ENCODE measurements around the gene LIMS2. TPM values are rescaled to one million over a fixed set of nuclear protein-coding genes. Genes with fewer than 3 reads are reported as not detected.

The LIMS2 gene
- total RNA-seq, 2 donors from 2014 or later, result 9.6 to 21.4 TPM

GRCh38 chr2:127615511-127616166 lies 59.7 kb downstream of the LIMS2 start:
- TF ChIP-seq POLR2A (IDR thresholded peaks at IDR 0.05) (no peak), CTCF (IDR thresholded peaks at IDR 0.05) (no peak)
- no peaks in the 10 kb centered on the region for H3K27me3 ChIP-seq
- no peak overlapping the region for H3K4me3 ChIP-seq
- DNase-seq, result no peak
- 66 to 69% methylated on average over 17 to 18 of the region's 18 CpGs for WGBS, 2 donors
- H3K4me1 ChIP-seq, result no peaks in the 10 kb centered on the region
- H3K9me3 ChIP-seq, result peaks cover 0 to 15% (median 0%) of the 10 kb centered on the region in 3 donors
- no peak for ATAC-seq
- no peaks in the 10 kb centered on the region for H3K36me3 ChIP-seq (replicated peaks in 1 of 2; ENCODE audit: insufficient read depth in 1 of 2, low read depth in 2 of 2)
- intact Hi-C loops (cut with DNase I), result no loop called here
- no peak overlapping the region for H3K27ac ChIP-seq

GRCh38 chr2:127614731-127615130 lies 60.6 kb downstream of the LIMS2 start:
- Histone ChIP-seq H3K4me3 (no peak overlapping the region), H3K27me3 (no peaks in the 10 kb centered on the region), H3K4me1 (no peaks in the 10 kb centered on the region), H3K36me3 (replicated peaks in 1 of 2; ENCODE audit: insufficient read depth in 1 of 2, low read depth in 2 of 2) (no peaks in the 10 kb centered on the region), H3K9me3 (peaks cover 0 to 15% (median 0%) of the 10 kb centered on the region in 3 donors), H3K27ac (no peak overlapping the region)
- TF ChIP-seq CTCF (IDR thresholded peaks at IDR 0.05) (no peak), POLR2A (IDR thresholded peaks at IDR 0.05) (no peak)
- 46 to 64% methylated on average over 3 of the region's 3 CpGs for WGBS, 2 donors
- intact Hi-C loops (cut with DNase I), result no loop called here
- no peak for ATAC-seq
- DNase-seq, result no peak

GRCh38 chr2:127614246-127614645 lies 61.1 kb downstream of the LIMS2 start:
- Histone ChIP-seq H3K36me3 (replicated peaks in 1 of 2; ENCODE audit: insufficient read depth in 1 of 2, low read depth in 2 of 2) (no peaks in the 10 kb centered on the region), H3K9me3 (peaks cover 0 to 15% (median 0%) of the 10 kb centered on the region in 3 donors), H3K4me3 (no peak overlapping the region), H3K4me1 (no peaks in the 10 kb centered on the region), H3K27ac (no peak overlapping the region), H3K27me3 (no peaks in the 10 kb centered on the region)
- ATAC-seq (no peak), DNase-seq (no peak)
- no peak for TF ChIP-seq POLR2A (IDR thresholded peaks at IDR 0.05)
- no peak for TF ChIP-seq CTCF (IDR thresholded peaks at IDR 0.05)
- intact Hi-C loops (cut with DNase I), result no loop called here
- WGBS, 2 donors, result 81 to 100% methylated on average over 2 of the region's 2 CpGs

GRCh38 chr2:127612111-127612822 lies 63.1 kb downstream of the LIMS2 start:
- WGBS, 2 donors, result 77 to 92% methylated on average over 8 to 13 of the region's 13 CpGs
- Histone ChIP-seq H3K9me3 (peaks cover 0 to 15% (median 0%) of the 10 kb centered on the region in 3 donors), H3K27ac (no peak overlapping the region), H3K4me3 (no peak overlapping the region), H3K27me3 (no peaks in the 10 kb centered on the region), H3K4me1 (no peaks in the 10 kb centered on the region), H3K36me3 (replicated peaks in 1 of 2; ENCODE audit: insufficient read depth in 1 of 2, low read depth in 2 of 2) (no peaks in the 10 kb centered on the region)
- ATAC-seq, result no peak
- intact Hi-C loops (cut with DNase I), result no loop called here
- TF ChIP-seq POLR2A (IDR thresholded peaks at IDR 0.05) (no peak), CTCF (IDR thresholded peaks at IDR 0.05) (no peak)
- peak in 1 of 4 donors; percentile 4 for DNase-seq

All from body of pancreas (tissue), 4 donors.